HepG2 (cell line): Measurements from ENCODE around the gene GGPS1. TPM values are rescaled to one million over a fixed set of nuclear protein-coding genes. Genes with fewer than 3 reads are reported as not detected.

Experiments
- KLF11 ChIP-seq: IDR thresholded peaks from 2 replicates; pipeline ENCODE4 v1.6.1; 2016; ENCODE audit warnings: missing compliant biosample characterization
- MTF1 ChIP-seq: sonication (generic); formaldehyde crosslinking; IDR thresholded peaks from 2 replicates; pipeline ENCODE4 v1.5.0; 2020; ENCODE audit warnings: missing genetic modification reagents
- NFYC ChIP-seq: IDR thresholded peaks from 2 replicates; pipeline ENCODE4 v1.6.1; 2016; ENCODE audit warnings: missing genetic modification reagents, missing compliant biosample characterization
- PITX1 ChIP-seq: sonication (generic); formaldehyde crosslinking; IDR thresholded peaks from 2 replicates; pipeline ENCODE4 v1.5.1; 2020; ENCODE audit warnings: mild to moderate bottlenecking, missing genetic modification reagents
- RNF2 ChIP-seq: fragments of 450-650 bp; conservative IDR thresholded peaks from 2 replicates; pipeline ENCODE4 v1.6.1; 2016; ENCODE audit warnings: low read depth
- SCMH1 ChIP-seq: sonication (generic); formaldehyde crosslinking; IDR thresholded peaks from 2 replicates; pipeline ENCODE4 v1.9.0; 2021; ENCODE audit warnings: missing genetic modification reagents, mild to moderate bottlenecking, borderline replicate concordance
- TSC22D2 ChIP-seq: sonication (generic); formaldehyde crosslinking; IDR thresholded peaks from 2 replicates; pipeline ENCODE4 v1.5.1; 2020; ENCODE audit warnings: missing genetic modification reagents, mild to moderate bottlenecking, borderline replicate concordance
- ZBTB49 ChIP-seq: sonication (generic); formaldehyde crosslinking; IDR thresholded peaks from 2 replicates; pipeline ENCODE4 v1.4.0; 2020; ENCODE audit warnings: missing genetic modification reagents, borderline replicate concordance
- ZNF235 ChIP-seq: sonication (generic); formaldehyde crosslinking; IDR thresholded peaks from 2 replicates; pipeline ENCODE4 v1.8.1; 2023; ENCODE audit warnings: mild to moderate bottlenecking, missing genetic modification reagents, borderline replicate concordance
- ZNF788 ChIP-seq: sonication (generic); formaldehyde crosslinking; IDR thresholded peaks from 2 replicates; pipeline ENCODE4 v1.5.0; 2020; ENCODE audit warnings: mild to moderate bottlenecking, missing genetic modification reagents, borderline replicate concordance
- ZNF790 ChIP-seq: sonication (generic); formaldehyde crosslinking; IDR thresholded peaks from 2 replicates; pipeline ENCODE4 v1.8.0; 2022; ENCODE audit warnings: missing genetic modification reagents, mild to moderate bottlenecking, borderline replicate concordance
- polyA plus RNA-seq, 8 experiments: library from polyadenylated mRNA; depleted of rRNA in 3 of 8; stranded (reverse) in 7 of 8; unstranded in 1 of 8; fragments of >200 nt; fragmentation: Illumina TruSeq in 4 of 8; extraction: Trizol in 4 of 8; gene quantifications; 2 replicates each; pipeline versions ENCODE4 v1.2.1 to v1.2.3, GENCODE V29; 2011 to 2016; ENCODE audit warnings: low read depth in 4 of 8, missing spikeins in 1 of 8, mixed read lengths in 1 of 8; ENCODE audit not compliant: insufficient read depth in 1 of 8
- total RNA-seq, 5 experiments: library from RNA; depleted of rRNA; stranded (reverse); fragments of >200 nt; fragmentation: Illumina TruSeq; extraction: Trizol; gene quantifications; 2 replicates each; pipeline ENCODE4 v1.2.3, GENCODE V29; 2016; ENCODE audit warnings: low read depth in 1 of 5
- TF ChIP-seq, protein P1 (sequence below): sonication (generic); formaldehyde crosslinking; IDR thresholded peaks from 2 replicates; pipeline ENCODE4 v1.4.0; 2020; ENCODE audit warnings: mild to moderate bottlenecking, missing genetic modification reagents
- TF ChIP-seq, protein P2 (sequence below): IDR thresholded peaks from 2 replicates; pipeline ENCODE4 v1.6.1; 2012; ENCODE audit warnings: low read length, improper control_type of control experiment

Gene GGPS1
- total and polyA plus RNA-seq, 2 of the 13 experiments (the other 11 are each of a cell fraction or from before 2014, with no cell fraction given): 28.8 to 42.6 TPM

- TF ChIP-seq, protein P1, sequence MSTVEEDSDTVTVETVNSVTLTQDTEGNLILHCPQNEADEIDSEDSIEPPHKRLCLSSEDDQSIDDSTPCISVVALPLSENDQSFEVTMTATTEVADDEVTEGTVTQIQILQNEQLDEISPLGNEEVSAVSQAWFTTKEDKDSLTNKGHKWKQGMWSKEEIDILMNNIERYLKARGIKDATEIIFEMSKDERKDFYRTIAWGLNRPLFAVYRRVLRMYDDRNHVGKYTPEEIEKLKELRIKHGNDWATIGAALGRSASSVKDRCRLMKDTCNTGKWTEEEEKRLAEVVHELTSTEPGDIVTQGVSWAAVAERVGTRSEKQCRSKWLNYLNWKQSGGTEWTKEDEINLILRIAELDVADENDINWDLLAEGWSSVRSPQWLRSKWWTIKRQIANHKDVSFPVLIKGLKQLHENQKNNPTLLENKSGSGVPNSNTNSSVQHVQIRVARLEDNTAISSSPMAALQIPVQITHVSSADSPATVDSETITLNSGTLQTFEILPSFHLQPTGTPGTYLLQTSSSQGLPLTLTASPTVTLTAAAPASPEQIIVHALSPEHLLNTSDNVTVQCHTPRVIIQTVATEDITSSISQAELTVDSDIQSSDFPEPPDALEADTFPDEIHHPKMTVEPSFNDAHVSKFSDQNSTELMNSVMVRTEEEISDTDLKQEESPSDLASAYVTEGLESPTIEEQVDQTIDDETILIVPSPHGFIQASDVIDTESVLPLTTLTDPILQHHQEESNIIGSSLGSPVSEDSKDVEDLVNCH (CRISPR knock-in tag): no peak
- TF ChIP-seq ZNF235 (CRISPR knock-in tag): no peak
- TF ChIP-seq SCMH1 (CRISPR knock-in tag): no peak
- no peak for TF ChIP-seq KLF11
- TF ChIP-seq ZBTB49 (CRISPR knock-in tag): no peak
- TF ChIP-seq RNF2: no peak
- no peak for TF ChIP-seq PITX1 (CRISPR knock-in tag)
- TF ChIP-seq ZNF788 (CRISPR knock-in tag): no peak
- TF ChIP-seq ZNF790 (CRISPR knock-in tag): no peak
- TF ChIP-seq, protein P2, sequence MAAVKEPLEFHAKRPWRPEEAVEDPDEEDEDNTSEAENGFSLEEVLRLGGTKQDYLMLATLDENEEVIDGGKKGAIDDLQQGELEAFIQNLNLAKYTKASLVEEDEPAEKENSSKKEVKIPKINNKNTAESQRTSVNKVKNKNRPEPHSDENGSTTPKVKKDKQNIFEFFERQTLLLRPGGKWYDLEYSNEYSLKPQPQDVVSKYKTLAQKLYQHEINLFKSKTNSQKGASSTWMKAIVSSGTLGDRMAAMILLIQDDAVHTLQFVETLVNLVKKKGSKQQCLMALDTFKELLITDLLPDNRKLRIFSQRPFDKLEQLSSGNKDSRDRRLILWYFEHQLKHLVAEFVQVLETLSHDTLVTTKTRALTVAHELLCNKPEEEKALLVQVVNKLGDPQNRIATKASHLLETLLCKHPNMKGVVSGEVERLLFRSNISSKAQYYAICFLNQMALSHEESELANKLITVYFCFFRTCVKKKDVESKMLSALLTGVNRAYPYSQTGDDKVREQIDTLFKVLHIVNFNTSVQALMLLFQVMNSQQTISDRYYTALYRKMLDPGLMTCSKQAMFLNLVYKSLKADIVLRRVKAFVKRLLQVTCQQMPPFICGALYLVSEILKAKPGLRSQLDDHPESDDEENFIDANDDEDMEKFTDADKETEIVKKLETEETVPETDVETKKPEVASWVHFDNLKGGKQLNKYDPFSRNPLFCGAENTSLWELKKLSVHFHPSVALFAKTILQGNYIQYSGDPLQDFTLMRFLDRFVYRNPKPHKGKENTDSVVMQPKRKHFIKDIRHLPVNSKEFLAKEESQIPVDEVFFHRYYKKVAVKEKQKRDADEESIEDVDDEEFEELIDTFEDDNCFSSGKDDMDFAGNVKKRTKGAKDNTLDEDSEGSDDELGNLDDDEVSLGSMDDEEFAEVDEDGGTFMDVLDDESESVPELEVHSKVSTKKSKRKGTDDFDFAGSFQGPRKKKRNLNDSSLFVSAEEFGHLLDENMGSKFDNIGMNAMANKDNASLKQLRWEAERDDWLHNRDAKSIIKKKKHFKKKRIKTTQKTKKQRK: no peak
- TF ChIP-seq TSC22D2 (CRISPR knock-in tag): no peak
- TF ChIP-seq MTF1: no peak
- no peak for TF ChIP-seq NFYC (CRISPR knock-in tag)
- TF ChIP-seq, all 625 proteins: peak for 0
Measured at GRCh38 chr1:235279694-235280093, 48.7 kb upstream of the GGPS1 start (continued).
